Ectodermal cell (in vitro differentiated cells): ENCODE measurements around the gene UBASH3B.

Experiments
- H3K27ac ChIP-seq: 2 replicates; pipeline ENCODE4 v1.7.0; 2013; ENCODE audit warnings: mild to moderate bottlenecking, low read depth, low read length; ENCODE audit not compliant: insufficient read depth, poor library complexity, severe bottlenecking
- H3K27me3 ChIP-seq: 2 replicates; pipeline ENCODE4 v1.7.0; 2013; ENCODE audit warnings: mild to moderate bottlenecking, low read length; ENCODE audit not compliant: insufficient read depth, control insufficient read depth, poor library complexity, severe bottlenecking
- H3K36me3 ChIP-seq: one replicate; pipeline ENCODE4 v1.7.0; 2013; ENCODE audit warnings: low read length; ENCODE audit not compliant: control insufficient read depth, insufficient read depth
- H3K4me1 ChIP-seq: one replicate; pipeline ENCODE4 v1.7.0; 2013; ENCODE audit warnings: low read length; ENCODE audit not compliant: control insufficient read depth, insufficient read depth
- H3K4me3 ChIP-seq: 2 replicates; pipeline ENCODE4 v1.7.0; 2013; ENCODE audit warnings: low read depth, low read length, control low read depth; ENCODE audit not compliant: insufficient read depth
- H3K9me3 ChIP-seq: 2 replicates; pipeline ENCODE4 v1.7.0; 2013; ENCODE audit warnings: mild to moderate bottlenecking, low read length, moderate library complexity; ENCODE audit not compliant: control insufficient read depth
- WGBS, 2 experiments: methylation state at CpG; one replicate each; pipeline ENCODE4 v1.1.7; 2013; ENCODE audit warnings: missing lambda C conversion rate in 2 of 2; 5-methylcytosine and 5-hydroxymethylcytosine counted together

Gene UBASH3B

DNA sequence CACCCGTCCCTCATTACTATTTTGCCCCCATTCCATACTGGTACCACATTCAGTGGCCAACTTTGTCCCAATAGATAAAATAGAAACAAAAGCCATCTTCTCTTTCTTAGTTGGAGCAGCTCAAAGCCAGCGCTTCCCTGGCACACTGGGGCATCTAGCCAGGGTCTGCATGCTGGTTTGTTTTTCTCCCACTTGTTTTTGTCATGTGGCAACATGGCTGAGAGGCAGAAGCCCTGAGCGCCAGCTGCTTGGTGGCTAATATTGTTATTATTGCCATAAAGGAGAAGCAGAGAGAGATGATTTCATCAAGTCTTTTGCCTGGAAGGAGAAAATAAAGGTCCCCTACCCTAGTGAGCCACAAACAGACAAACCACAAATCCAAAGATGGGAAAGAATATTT lies 134.4 kb downstream of the UBASH3B start:
- H3K36me3 ChIP-seq = no peaks in the 10 kb centered on the region
- no peak overlapping the region for H3K27ac ChIP-seq
- H3K4me1 ChIP-seq = no peaks in the 10 kb centered on the region
- H3K4me3 ChIP-seq = no peak overlapping the region
- H3K9me3 ChIP-seq = no peaks in the 10 kb centered on the region
- 91 to 93% methylated on average over 3 of the region's 3 CpGs for WGBS, 2 experiments
- H3K27me3 ChIP-seq = no peaks in the 10 kb centered on the region

DNA sequence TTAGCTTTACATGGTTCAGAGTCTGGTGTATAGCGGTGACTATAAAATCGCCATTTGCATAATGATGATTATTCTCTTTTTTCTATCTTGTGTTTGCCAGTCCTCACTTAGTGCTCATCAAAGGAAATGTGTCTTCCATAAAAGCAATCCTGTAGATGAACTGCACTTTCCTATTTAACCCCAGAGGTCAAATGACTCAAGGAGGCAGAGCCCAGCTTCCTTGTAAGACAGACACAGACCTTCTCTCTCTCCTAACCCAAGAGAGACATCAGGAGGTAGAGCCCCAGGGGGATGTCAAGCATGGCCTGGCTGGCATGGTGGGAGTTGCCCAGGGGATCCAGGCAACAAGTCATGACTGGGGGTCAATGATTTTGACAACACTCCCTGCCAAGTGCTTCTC lies 135.9 kb downstream of the UBASH3B start:
- no peaks in the 10 kb centered on the region for H3K36me3 ChIP-seq
- no peaks in the 10 kb centered on the region for H3K4me1 ChIP-seq
- H3K27ac ChIP-seq = no peak overlapping the region
- H3K9me3 ChIP-seq = no peaks in the 10 kb centered on the region
- 94 to 100% methylated on average over 2 of the region's 2 CpGs for WGBS, 2 experiments
- H3K27me3 ChIP-seq = no peaks in the 10 kb centered on the region
- H3K4me3 ChIP-seq = no peak overlapping the region

DNA sequence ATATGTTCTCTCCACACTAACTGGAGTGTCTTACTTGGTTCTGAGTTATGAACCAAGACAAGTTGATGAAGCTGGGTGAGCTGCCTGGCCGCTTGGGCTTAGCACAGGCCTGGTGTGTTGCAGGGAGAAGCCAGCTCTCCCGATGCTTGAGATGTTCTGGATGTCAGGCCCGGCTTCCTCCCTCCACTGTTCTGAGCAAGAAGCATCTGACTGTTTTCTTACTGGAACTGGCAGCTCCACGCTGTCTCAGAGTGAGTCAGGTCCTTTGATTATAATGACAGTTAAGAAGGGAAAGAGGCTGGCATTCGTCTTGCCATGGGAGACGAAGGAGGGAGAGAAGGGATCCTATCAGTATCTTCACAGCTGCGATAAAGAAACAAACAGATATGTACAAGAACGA lies 136.3 kb downstream of the UBASH3B start:
- Histone ChIP-seq H3K4me3 (no peak overlapping the region), H3K4me1 (no peaks in the 10 kb centered on the region), H3K9me3 (no peaks in the 10 kb centered on the region), H3K27ac (no peak overlapping the region), H3K36me3 (no peaks in the 10 kb centered on the region), H3K27me3 (no peaks in the 10 kb centered on the region)
- WGBS, 2 experiments = 90 to 91% methylated on average over 8 of the region's 8 CpGs

DNA sequence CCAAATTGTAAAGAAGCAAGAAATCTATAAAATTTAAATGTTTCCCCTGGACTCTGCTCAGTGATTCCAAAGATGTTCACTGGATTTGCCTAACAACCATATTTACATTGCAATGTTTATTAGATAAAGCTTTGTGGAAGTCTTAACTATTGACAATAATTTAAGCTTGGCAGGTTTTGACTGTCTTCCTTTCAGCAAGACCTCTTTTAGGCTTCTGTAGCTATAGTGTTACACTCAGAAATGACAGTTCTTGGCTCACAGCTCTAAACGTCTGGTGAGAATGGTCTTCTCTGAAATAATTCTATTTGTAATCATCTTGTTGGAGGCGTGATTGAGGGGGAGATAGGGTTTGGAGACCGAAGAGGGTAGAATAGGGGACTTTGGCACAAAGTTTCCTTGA lies 138.0 kb downstream of the UBASH3B start:
- H3K4me3 ChIP-seq = no peak overlapping the region
- 95 to 97% methylated on average over 3 of the region's 3 CpGs for WGBS, 2 experiments
- H3K36me3 ChIP-seq = no peaks in the 10 kb centered on the region
- H3K27me3 ChIP-seq = no peaks in the 10 kb centered on the region
- no peaks in the 10 kb centered on the region for H3K9me3 ChIP-seq
- no peak overlapping the region for H3K27ac ChIP-seq
- H3K4me1 ChIP-seq = no peaks in the 10 kb centered on the region

DNA sequence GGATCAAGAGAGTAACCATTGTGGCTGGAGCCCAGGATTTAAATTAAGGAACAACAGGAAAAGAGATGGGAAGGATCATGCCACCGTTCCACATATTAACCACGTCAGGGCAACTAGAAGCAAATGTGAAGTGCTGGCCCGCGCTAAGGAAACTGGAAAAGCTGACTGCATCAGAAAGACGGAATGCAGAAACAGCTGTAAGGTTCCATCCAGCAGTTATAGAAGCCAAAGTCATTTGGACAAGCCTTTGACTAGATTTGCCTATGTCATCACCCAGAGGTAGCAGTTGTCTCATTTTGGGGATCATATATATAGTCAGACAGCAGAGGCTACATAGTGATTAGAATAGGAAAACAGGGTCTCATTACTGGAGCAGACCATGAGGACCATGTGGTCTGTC lies 139.8 kb downstream of the UBASH3B start:
- H3K9me3 ChIP-seq = no peaks in the 10 kb centered on the region
- H3K4me3 ChIP-seq = no peak overlapping the region
- H3K27ac ChIP-seq = no peak overlapping the region
- no peaks in the 10 kb centered on the region for H3K36me3 ChIP-seq
- 93 to 95% methylated on average over 5 of the region's 5 CpGs for WGBS, 2 experiments
- H3K27me3 ChIP-seq = no peaks in the 10 kb centered on the region
- no peaks in the 10 kb centered on the region for H3K4me1 ChIP-seq

DNA sequence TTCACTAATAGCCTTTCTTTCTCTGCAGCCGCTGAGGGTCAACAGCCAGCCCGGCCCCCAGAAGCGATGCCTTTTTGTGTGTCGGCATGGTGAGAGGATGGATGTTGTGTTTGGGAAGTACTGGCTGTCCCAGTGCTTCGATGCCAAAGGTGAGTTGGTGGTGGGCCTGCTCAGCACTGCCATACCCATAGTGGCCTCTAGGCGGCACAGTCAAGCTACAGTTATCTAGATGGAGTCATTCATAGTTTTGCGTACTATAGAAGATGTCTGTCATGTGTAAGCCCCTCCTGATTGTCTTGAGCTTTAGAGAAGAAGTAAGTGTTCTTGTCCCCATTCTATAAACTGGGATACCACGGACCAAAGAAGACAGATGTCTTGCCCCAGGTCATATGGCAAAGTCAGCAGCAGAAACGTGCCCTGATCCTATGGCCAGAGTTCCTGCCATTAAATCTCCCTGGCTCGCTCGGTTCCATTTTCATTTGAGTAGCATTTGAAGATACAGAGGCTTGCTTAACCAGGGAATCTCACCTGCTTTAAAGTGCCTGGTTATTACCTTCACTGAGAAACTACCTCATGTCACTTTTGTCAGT lies 140.7 kb downstream of the UBASH3B start:
- no peaks in the 10 kb centered on the region for H3K4me1 ChIP-seq
- 71 to 75% methylated on average over 11 of the region's 11 CpGs for WGBS, 2 experiments
- no peak overlapping the region for H3K27ac ChIP-seq
- no peaks in the 10 kb centered on the region for H3K27me3 ChIP-seq
- no peak overlapping the region for H3K4me3 ChIP-seq
- H3K9me3 ChIP-seq = no peaks in the 10 kb centered on the region
- H3K36me3 ChIP-seq = no peaks in the 10 kb centered on the region

DNA sequence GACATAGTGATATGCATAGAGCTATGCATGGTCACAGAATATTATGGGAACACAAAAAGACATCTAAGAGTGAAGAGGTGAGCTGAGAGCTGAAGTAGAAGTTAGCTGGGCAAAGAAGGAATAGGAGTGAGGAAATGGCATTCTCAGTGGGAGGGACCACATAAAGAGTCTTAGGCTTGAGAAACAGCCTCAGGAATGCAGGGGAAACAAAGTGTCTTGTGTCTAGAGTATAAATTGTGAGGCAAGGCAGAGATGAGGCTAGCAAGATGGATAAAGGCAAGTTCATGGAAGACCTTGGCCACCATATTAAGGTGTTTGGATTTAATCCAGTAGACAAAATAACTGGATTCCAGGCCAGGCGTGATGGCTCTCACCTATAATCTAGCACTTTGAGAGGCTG lies 142.1 kb downstream of the UBASH3B start:
- H3K4me3 ChIP-seq = no peak overlapping the region
- no peaks in the 10 kb centered on the region for H3K27me3 ChIP-seq
- 92 to 93% methylated on average over 1 of the region's 1 CpG for WGBS, 2 experiments
- H3K9me3 ChIP-seq = no peaks in the 10 kb centered on the region
- H3K27ac ChIP-seq = no peak overlapping the region
- no peaks in the 10 kb centered on the region for H3K4me1 ChIP-seq
- no peaks in the 10 kb centered on the region for H3K36me3 ChIP-seq

DNA sequence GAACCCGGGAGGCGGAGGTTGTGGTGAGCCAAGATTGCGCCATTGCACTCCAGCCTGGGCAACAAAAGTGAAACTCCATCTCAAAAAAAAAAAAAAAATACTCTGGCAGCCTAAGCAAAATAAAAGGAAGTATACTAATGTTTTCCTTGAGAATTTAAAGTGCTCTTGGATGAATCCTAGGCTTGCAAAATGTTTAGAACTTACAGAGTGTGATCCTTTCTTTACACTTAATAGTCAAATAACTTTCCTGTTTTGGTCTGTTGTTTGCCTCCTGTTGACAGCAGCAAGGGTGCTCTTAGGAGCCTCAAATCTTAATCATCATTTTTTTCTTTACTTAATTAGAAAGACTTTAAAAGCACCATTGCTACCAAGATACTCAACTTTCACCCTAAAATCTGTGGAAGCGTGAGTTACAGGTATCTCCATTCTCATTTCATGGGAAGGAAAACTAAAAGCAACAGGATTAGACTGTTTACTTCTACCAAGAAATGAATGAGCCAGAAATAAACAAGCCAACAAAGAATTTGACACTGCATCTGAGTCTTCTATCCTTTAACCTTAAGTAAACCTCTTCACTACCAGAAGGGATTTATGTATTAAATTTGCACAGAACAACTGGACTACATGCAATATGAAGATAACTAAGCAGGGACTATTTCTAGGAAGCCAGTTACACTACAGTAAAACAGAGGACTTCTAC lies 144.0 kb downstream of the UBASH3B start:
- no peaks in the 10 kb centered on the region for H3K4me1 ChIP-seq
- H3K27me3 ChIP-seq = no peaks in the 10 kb centered on the region
- H3K9me3 ChIP-seq = no peaks in the 10 kb centered on the region
- no peak overlapping the region for H3K4me3 ChIP-seq
- no peak overlapping the region for H3K27ac ChIP-seq
- 93 to 100% methylated on average over 1 to 3 of the region's 4 CpGs for WGBS, 2 experiments
- H3K36me3 ChIP-seq = no peaks in the 10 kb centered on the region

DNA sequence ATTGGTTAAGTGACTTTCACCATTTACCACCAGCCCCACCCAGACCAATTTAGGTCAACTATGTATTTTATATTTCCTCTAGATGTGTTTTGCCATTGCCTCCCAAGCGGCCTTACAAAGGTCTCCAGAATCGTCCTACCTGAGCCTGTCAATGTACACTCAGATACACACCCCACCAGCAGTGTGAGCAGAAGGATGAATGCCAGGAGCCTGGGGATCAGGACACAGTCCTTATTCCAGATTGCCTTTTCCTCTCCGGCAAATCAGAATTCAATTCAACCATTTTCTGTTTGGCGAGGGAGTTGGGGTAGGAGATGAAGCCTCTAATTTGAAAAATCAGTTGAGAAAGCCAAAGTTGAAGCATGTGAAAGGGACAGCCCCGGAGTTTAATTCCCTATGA lies 147.4 kb downstream of the UBASH3B start:
- Histone ChIP-seq H3K4me1 (no peaks in the 10 kb centered on the region), H3K4me3 (no peak overlapping the region), H3K36me3 (no peaks in the 10 kb centered on the region), H3K27me3 (no peaks in the 10 kb centered on the region), H3K27ac (no peak overlapping the region), H3K9me3 (no peaks in the 10 kb centered on the region)
- WGBS, 2 experiments = 95 to 97% methylated on average over 5 of the region's 5 CpGs

DNA sequence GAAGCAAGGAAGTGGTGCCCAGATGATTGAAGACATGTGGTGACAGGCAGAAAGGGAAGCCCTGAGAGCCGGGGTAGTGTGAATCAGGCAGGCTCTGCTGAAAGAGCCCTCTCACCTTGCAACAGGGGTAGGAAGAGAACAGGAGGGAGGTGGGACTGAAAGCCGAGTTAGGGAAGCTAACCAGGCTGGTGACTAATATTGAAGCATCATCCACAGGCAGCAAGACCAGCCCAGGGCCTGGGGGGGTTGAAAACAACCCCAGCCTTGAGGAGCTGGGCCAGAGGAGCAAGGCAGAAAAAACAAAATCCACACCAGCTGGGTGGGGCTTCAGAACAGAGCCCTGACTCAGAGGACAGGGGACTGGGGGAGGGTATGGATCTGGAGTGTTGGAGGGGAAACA lies 147.8 kb downstream of the UBASH3B start:
- WGBS, 2 experiments = 61% methylated on average over 2 of the region's 2 CpGs
- H3K27ac ChIP-seq = no peak overlapping the region
- H3K36me3 ChIP-seq = no peaks in the 10 kb centered on the region
- H3K9me3 ChIP-seq = no peaks in the 10 kb centered on the region
- H3K4me3 ChIP-seq = no peak overlapping the region
- no peaks in the 10 kb centered on the region for H3K27me3 ChIP-seq
- no peaks in the 10 kb centered on the region for H3K4me1 ChIP-seq
